Thymus (tissue), 11 donors: Measurements from ENCODE around the gene WDR26. TPM values are rescaled to one million over a fixed set of nuclear protein-coding genes. Genes with fewer than 3 reads are reported as not detected.

ENCODE experiments used
- DNase-seq, 9 donors: peaks; one replicate each; pipeline ENCODE4 v3.0.0-alpha.2; 2013; ENCODE audit warnings: low spot score in 9 of 9, low read depth in 6 of 9, missing footprints in 1 of 9
- H3K27ac ChIP-seq, 2 donors: one replicate each; pipeline ENCODE4 v1.5.1; 2013; ENCODE audit warnings: control low read depth in 1 of 2, low read depth in 1 of 2, low read length in 1 of 2, mild to moderate bottlenecking in 1 of 2, moderate library complexity in 1 of 2
- H3K27me3 ChIP-seq, 2 donors: one replicate each; pipeline ENCODE4 v1.5.1; 2013; ENCODE audit warnings: low read length in 1 of 2; ENCODE audit not compliant: control insufficient read depth in 2 of 2, insufficient read depth in 1 of 2
- H3K36me3 ChIP-seq, 2 donors: one replicate each; pipeline ENCODE4 v1.5.1; 2013; ENCODE audit warnings: low read length in 1 of 2, mild to moderate bottlenecking in 1 of 2, moderate library complexity in 1 of 2; ENCODE audit not compliant: control insufficient read depth in 2 of 2, insufficient read depth in 2 of 2
- H3K4me1 ChIP-seq, 2 donors: one replicate each; pipeline ENCODE4 v1.5.1; 2013; ENCODE audit warnings: low read length in 2 of 2; ENCODE audit not compliant: control insufficient read depth in 2 of 2, insufficient read depth in 2 of 2
- H3K4me3 ChIP-seq, 2 donors: one replicate each; pipeline ENCODE4 v1.5.1; 2013; ENCODE audit warnings: low read length in 2 of 2, control low read depth in 1 of 2, mild to moderate bottlenecking in 1 of 2
- H3K9me3 ChIP-seq, 2 donors: one replicate each; pipeline ENCODE4 v1.5.1; 2013; ENCODE audit warnings: low read length in 1 of 2, mild to moderate bottlenecking in 1 of 2; ENCODE audit not compliant: control insufficient read depth in 2 of 2, insufficient read depth in 1 of 2
- WGBS: extraction: QIAGEN DNeasy Blood & Tissue Kit; methylation state at CpG from one replicate; pipeline ENCODE4 v1.1.7; 2013; 5-methylcytosine and 5-hydroxymethylcytosine counted together
- polyA plus RNA-seq: library from polyadenylated mRNA; stranded (reverse); fragments of 200-250 nt; gene quantifications from one replicate; pipeline ENCODE4 v1.2.3, GENCODE V29; 2013
- total RNA-seq: library from RNA; stranded (reverse); fragments of 120-200 nt; gene quantifications from one replicate; pipeline ENCODE4 v1.2.4, GENCODE V29; 2013
- donor health status: healthy.

Gene WDR26
- total and polyA plus RNA-seq, 2 donors = 25.6 to 62.3 TPM

- DNase-seq = no peak
- Histone ChIP-seq H3K27ac (no peak overlapping the region), H3K9me3 (peaks cover 0 to 2% of the 10 kb centered on the region in 2 donors), H3K27me3 (no peaks in the 10 kb centered on the region), H3K4me3 (no peak overlapping the region), H3K36me3 (peaks cover 0 to 5% of the 10 kb centered on the region in 2 donors), H3K4me1 (peaks cover 0 to 2% of the 10 kb centered on the region in 2 donors)
- WGBS = 98% methylated on average over 3 of the region's 3 CpGs
These were observed 13.4 kb upstream of the WDR26 start for GRCh38 chr1:224447971-224448370.

- 94% methylated on average over 2 of the region's 2 CpGs for WGBS
- peaks cover 0 to 2% of the 10 kb centered on the region in 2 donors for H3K9me3 ChIP-seq
- H3K4me1 ChIP-seq = peaks cover 0 to 2% of the 10 kb centered on the region in 2 donors
- H3K4me3 ChIP-seq = no peak overlapping the region
- no peak overlapping the region for H3K27ac ChIP-seq
- no peaks in the 10 kb centered on the region for H3K27me3 ChIP-seq
- peaks cover 0 to 5% of the 10 kb centered on the region in 2 donors for H3K36me3 ChIP-seq
- DNase-seq = no peak
These were observed 12.7 kb upstream of the WDR26 start for GRCh38 chr1:224447251-224447650.

GRCh38 chr1:224438989-224439388 is 4.4 kb upstream of the WDR26 start:
- Histone ChIP-seq H3K36me3 (no peaks in the 10 kb centered on the region), H3K27ac (no peak overlapping the region), H3K27me3 (no peaks in the 10 kb centered on the region), H3K4me1 (peaks cover 4 to 8% of the 10 kb centered on the region in 2 donors), H3K9me3 (no peaks in the 10 kb centered on the region), H3K4me3 (no peak overlapping the region)
- no peak for DNase-seq
- WGBS = 90% methylated on average over 7 of the region's 7 CpGs

DNA sequence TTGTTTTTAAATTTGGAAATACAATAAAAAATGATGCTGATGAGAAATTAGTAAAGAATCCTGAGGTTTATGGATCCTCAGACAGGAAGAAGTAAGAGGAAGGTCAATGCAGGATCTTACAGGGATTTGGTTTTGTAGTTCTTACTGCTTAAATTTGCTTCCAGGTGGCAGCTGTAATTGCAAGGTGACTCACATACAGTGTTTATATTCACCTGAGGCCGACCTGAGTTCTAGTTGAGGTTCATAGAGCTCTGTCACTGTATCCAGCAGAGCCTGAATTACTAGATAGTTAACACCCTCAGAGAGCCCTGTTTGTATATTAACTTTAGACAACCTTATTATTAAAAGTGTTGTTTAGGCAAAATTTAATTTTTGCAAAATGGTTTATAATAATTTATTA is 1.4 kb upstream of the WDR26 start:
- Histone ChIP-seq H3K9me3 (no peaks in the 10 kb centered on the region), H3K4me1 (peaks cover 7 to 19% of the 10 kb centered on the region in 2 donors), H3K36me3 (peaks cover 0 to 4% of the 10 kb centered on the region in 2 donors), H3K27ac (no peak overlapping the region), H3K4me3 (no peak overlapping the region), H3K27me3 (no peaks in the 10 kb centered on the region)
- DNase-seq = no peak
- WGBS = 94% methylated on average over 1 of the region's 1 CpG

DNA sequence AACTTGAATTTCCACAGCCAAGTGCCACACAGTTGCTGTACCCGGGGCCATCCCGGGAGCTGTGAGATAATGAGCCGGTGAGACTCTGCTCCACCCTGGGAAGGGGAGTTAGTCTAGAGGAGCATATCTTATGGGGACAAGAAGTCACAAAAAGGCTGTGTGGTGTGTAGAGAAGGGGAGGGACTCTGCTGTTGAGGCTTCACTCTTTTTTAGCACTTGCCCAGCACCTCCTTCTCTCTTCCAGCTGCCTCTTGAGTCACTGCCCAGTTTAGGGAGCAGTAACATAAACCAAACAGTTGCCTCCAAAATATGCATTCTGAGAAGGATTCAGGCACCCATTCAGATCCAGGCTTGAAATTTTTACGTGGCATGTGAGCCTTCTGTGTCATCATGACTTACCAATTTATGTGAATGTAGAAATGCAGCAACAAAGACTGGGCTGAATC is 744 bp upstream of the WDR26 start:
- WGBS = 4% methylated on average over 4 of the region's 4 CpGs
- H3K4me3 ChIP-seq = peak overlapping the region; percentile 64 to 78
- H3K27me3 ChIP-seq = no peaks in the 10 kb centered on the region
- peaks cover 0 to 4% of the 10 kb centered on the region in 2 donors for H3K36me3 ChIP-seq
- H3K4me1 ChIP-seq = peaks cover 12 to 25% of the 10 kb centered on the region in 2 donors
- peak overlapping the region; percentile 90 to 93 for H3K27ac ChIP-seq
- peak in 2 of 9 donors; percentile 6 to 14 for DNase-seq
- no peaks in the 10 kb centered on the region for H3K9me3 ChIP-seq

DNA sequence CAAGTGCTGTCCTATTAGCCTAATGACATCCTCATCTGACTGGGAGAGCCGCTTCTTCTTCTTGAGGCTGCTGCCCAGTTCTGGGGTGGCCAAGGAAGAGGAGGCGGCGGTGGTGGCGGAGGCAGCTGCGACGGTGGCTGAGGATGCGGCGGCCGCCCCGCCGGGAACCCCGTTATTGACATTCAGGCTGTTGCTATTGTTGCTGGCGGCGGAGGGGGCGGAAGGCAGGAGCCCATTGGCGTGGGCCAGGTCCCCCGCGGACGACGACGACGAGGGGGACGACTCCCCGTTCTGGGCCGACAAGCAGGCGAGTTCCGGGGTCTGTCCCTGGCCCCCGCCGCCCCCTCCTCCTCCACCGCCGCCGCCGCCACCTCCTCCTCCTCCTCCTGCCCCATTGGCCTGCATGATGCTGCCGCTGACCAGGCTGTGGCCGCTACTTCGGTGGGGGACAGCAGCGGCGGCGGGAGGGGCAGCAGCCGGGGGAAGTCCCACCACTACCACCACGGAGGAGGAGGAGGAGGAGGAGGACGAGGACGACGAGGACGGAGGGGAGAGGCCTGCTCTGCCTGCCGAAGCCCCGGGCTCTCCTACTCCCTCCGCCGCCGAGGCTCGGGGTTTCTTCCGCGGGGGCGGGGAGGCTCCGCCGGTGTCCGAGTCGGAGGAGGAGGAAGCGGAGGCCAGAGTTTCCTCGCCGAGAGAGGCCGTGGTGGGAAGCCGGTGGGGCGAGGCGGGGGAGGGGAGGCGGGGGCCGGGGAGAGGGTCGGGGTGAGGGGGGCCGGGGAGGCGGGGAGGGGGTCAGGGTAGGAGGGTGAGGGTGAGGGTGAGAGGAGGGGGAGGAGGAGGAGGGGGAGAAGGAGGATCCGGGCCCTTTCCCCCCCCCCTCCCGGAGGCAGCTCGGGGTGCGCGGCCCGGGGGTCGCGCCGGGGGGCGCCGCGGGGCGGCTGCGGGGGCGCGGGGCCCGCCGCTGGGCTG is 610 bp downstream of the WDR26 start:
- under 1% methylated on average over 86 of the region's 88 CpGs for WGBS
- Histone ChIP-seq H3K9me3 (no peaks in the 10 kb centered on the region), H3K27ac (peak overlapping the region; percentile 82 to 93), H3K4me3 (peak overlapping the region; percentile 64 to 78), H3K27me3 (no peaks in the 10 kb centered on the region), H3K4me1 (peaks cover 12 to 25% of the 10 kb centered on the region in 2 donors), H3K36me3 (peaks cover under 1 to 10% of the 10 kb centered on the region in 2 donors)
- DNase-seq = peak in 3 of 9 donors; percentile 21 to 47 (median 28)

- no peaks in the 10 kb centered on the region for H3K27me3 ChIP-seq
- H3K4me1 ChIP-seq = peaks cover 12 to 25% of the 10 kb centered on the region in 2 donors
- H3K36me3 ChIP-seq = peaks cover 6 to 11% of the 10 kb centered on the region in 2 donors
- DNase-seq = peak in 6 of 9 donors; percentile 8 to 40 (median 14)
- peak overlapping the region; percentile 64 to 78 for H3K4me3 ChIP-seq
- 8% methylated on average over 19 of the region's 19 CpGs for WGBS
- peak overlapping the region; percentile 52 to 82 for H3K27ac ChIP-seq
- no peaks in the 10 kb centered on the region for H3K9me3 ChIP-seq
These were observed 1.4 kb downstream of the WDR26 start for GRCh38 chr1:224433041-224433691.

- H3K36me3 ChIP-seq = peaks cover 6 to 14% of the 10 kb centered on the region in 2 donors
- peak overlapping the region; percentile 25 to 82 for H3K27ac ChIP-seq
- peak in 6 of 9 donors; percentile 4 to 49 (median 26) for DNase-seq
- H3K4me3 ChIP-seq = peak overlapping the region; percentile 64 to 78
- H3K9me3 ChIP-seq = no peaks in the 10 kb centered on the region
- peaks cover 12 to 25% of the 10 kb centered on the region in 2 donors for H3K4me1 ChIP-seq
- WGBS = 29% methylated on average over 6 of the region's 6 CpGs
- no peaks in the 10 kb centered on the region for H3K27me3 ChIP-seq
These were observed 1.9 kb downstream of the WDR26 start for GRCh38 chr1:224432672-224433040.

DNA sequence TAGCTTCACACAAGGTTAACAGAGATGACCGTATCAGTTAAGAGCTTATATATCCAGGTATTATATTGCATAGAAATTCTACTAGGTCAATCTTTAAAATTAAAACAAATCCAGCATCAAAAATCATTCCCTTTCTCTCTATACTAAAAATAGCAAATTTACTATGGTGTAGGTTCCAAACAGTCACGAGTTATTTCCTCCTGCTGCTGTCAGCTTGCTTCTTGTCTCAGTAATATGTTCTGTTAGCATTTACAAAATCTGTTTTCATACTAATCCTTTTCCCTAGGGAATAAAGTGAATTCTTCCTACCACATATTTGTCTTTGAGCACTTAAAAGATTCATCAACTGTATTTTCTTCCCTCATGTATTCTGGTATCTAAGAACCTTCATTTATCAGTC is 2.5 kb downstream of the WDR26 start:
- DNase-seq = no peak
- Histone ChIP-seq H3K4me3 (peak overlapping the region; percentile 64 to 78), H3K27me3 (no peaks in the 10 kb centered on the region), H3K4me1 (peaks cover 12 to 25% of the 10 kb centered on the region in 2 donors), H3K9me3 (no peaks in the 10 kb centered on the region), H3K27ac (peak overlapping the region in 1 of 2 donors; percentile 82), H3K36me3 (peaks cover 9 to 18% of the 10 kb centered on the region in 2 donors)
- 54% methylated on average over 2 of the region's 2 CpGs for WGBS
